Caco-2 (cell line): ENCODE results near the gene LGALS14. TPM values are rescaled to one million over a fixed set of nuclear protein-coding genes. Genes with fewer than 3 reads are reported as not detected.
"Not testable (repeated sequence)": the region's sequence is repeated elsewhere in the genome, so short reads cannot be mapped to it uniquely, and the experiment has no call there.

ENCODE experiments used
- BruUV-seq: library from RNA; stranded (reverse); fragments of 400-500 nt; replicated peaks from 2 replicates; lab custom pipeline; 2021; lab: Mats Ljungman, UMichigan
- CTCF ChIA-PET: fragments of 300-600 bp; sonication (Branson Sonifier 250); formaldehyde crosslinking; loops from one replicate; lab custom pipeline; 2022; ENCODE audit warnings: antibody characterized with exemption; lab: Charles Lee
- POLR2A ChIA-PET: fragments of 300-600 bp; sonication (Branson Sonifier 250); formaldehyde crosslinking; loops from one replicate; lab custom pipeline; 2022; ENCODE audit warnings: antibody characterized with exemption; lab: Charles Lee
- DNase-seq, 2 experiments: peaks; one replicate each; pipeline versions ENCODE4 v3.0.0 to v3.0.0-alpha.2; 2020 to 2022
- H3K27me3 ChIP-seq: replicated peaks from 2 replicates; pipeline ENCODE4 v1.6.0; 2011; ENCODE audit warnings: low read length; ENCODE audit not compliant: control insufficient read depth, insufficient read depth
- H3K36me3 ChIP-seq: 2 replicates; pipeline ENCODE4 v1.5.1; 2011; ENCODE audit warnings: low read length; ENCODE audit not compliant: control insufficient read depth, insufficient read depth
- H3K4me1 ChIP-seq: fragments of 250-450 bp; sonication (Bioruptor Pico); 2 replicates; pipeline ENCODE4 v1.5.1; 2020; ENCODE audit warnings: mild to moderate bottlenecking
- H3K4me3 ChIP-seq: 2 replicates; pipeline ENCODE4 v1.5.1; 2011; ENCODE audit warnings: low read depth, mild to moderate bottlenecking, control low read depth, low read length
- H3K9me3 ChIP-seq: fragments of 250-450 bp; sonication (Bioruptor Pico); 2 replicates; pipeline ENCODE4 v1.5.1; 2020; ENCODE audit warnings: mild to moderate bottlenecking, moderate library complexity
- H3K27ac Mint-ChIP-seq: one replicate; pipeline ENCODE4 v1.8.0; 2022; ENCODE audit warnings: mixed read lengths; ENCODE audit not compliant: unreplicated experiment
- H3K27me3 Mint-ChIP-seq: one replicate; pipeline ENCODE4 v1.8.0; 2022; ENCODE audit warnings: mixed read lengths; ENCODE audit not compliant: insufficient read depth, unreplicated experiment
- H3K36me3 Mint-ChIP-seq: one replicate; pipeline ENCODE4 v1.8.0; 2022; ENCODE audit warnings: mild to moderate bottlenecking, mixed read lengths; ENCODE audit not compliant: insufficient read depth, unreplicated experiment
- H3K4me1 Mint-ChIP-seq: one replicate; pipeline ENCODE4 v1.8.0; 2022; ENCODE audit warnings: low read depth, mixed read lengths; ENCODE audit not compliant: unreplicated experiment
- H3K4me3 Mint-ChIP-seq: one replicate; pipeline ENCODE4 v1.8.0; 2022; ENCODE audit warnings: mild to moderate bottlenecking, moderate library complexity, mixed read lengths; ENCODE audit not compliant: unreplicated experiment
- H3K9me3 Mint-ChIP-seq: one replicate; pipeline ENCODE4 v1.8.0; 2022; ENCODE audit warnings: mixed read lengths; ENCODE audit not compliant: unreplicated experiment
- intact Hi-C: fragments of 100-400 bp; cut with micrococcal nuclease; formaldehyde crosslinking; loops from one replicate; pipeline ENCODE4 v1.10.0; 2022; ENCODE audit not compliant: unreplicated experiment
- total RNA-seq: library from RNA; stranded (reverse); gene quantifications from 2 replicates; pipeline ENCODE4 v1.2.3, GENCODE V29; 2022
- TF ChIP-seq, protein P1 (sequence below), 2 experiments: fragments of 200-600 bp in 1 of 2; IDR thresholded peaks; 1 replicate in 1 of 2; 2 replicates in 1 of 2; pipeline versions ENCODE4 v1.5.1 to v1.8.0; 2011 to 2022; ENCODE audit warnings: antibody characterized with exemption in 1 of 2, control low read depth in 1 of 2, inconsistent platforms in 1 of 2, low read depth in 1 of 2, low read length in 1 of 2, mild to moderate bottlenecking in 1 of 2, moderate library complexity in 1 of 2; ENCODE audit not compliant: insufficient read depth in 1 of 2, severe bottlenecking in 1 of 2, unreplicated experiment in 1 of 2

Gene LGALS14
- total RNA-seq, 1 experiment from 2014 or later = 1.2 TPM

DNA sequence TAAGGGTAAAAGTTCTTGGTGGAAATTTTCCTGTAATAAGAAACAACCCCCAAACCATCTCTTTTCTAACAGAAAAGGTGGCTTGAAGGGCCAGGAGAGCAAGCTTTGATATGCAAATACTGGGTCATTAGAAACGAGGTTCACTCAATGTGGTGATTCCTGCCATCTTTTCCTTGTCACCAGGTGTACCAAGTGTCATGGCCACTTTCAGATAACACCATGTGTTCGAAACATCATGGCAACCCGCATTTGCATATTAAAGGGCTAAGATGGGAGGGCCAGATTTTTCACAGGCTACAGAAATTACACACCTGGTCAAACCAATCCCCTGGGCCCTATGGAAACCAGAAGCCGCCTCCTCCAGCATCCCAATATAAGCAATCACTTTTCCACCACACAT, 33.3 kb upstream of the LGALS14 start:
- peaks cover 8% of the 10 kb centered on the region for H3K27me3 Mint-ChIP-seq
- intact Hi-C loops = loop anchor here (10.0 kb wide), 1 partner anchor 94 kb away; no protein-coding TSS in a partner anchor
- H3K9me3 Mint-ChIP-seq = peaks cover 8% of the 10 kb centered on the region
- H3K4me3 ChIP-seq = no peak overlapping the region
- no peaks in the 10 kb centered on the region for H3K4me1 ChIP-seq
- peaks cover 7% of the 10 kb centered on the region for H3K4me1 Mint-ChIP-seq
- TF ChIP-seq, protein P1, sequence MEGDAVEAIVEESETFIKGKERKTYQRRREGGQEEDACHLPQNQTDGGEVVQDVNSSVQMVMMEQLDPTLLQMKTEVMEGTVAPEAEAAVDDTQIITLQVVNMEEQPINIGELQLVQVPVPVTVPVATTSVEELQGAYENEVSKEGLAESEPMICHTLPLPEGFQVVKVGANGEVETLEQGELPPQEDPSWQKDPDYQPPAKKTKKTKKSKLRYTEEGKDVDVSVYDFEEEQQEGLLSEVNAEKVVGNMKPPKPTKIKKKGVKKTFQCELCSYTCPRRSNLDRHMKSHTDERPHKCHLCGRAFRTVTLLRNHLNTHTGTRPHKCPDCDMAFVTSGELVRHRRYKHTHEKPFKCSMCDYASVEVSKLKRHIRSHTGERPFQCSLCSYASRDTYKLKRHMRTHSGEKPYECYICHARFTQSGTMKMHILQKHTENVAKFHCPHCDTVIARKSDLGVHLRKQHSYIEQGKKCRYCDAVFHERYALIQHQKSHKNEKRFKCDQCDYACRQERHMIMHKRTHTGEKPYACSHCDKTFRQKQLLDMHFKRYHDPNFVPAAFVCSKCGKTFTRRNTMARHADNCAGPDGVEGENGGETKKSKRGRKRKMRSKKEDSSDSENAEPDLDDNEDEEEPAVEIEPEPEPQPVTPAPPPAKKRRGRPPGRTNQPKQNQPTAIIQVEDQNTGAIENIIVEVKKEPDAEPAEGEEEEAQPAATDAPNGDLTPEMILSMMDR (IDR thresholded peaks at IDR 0.05; ENCODE audit: insufficient read depth in 1 of 2, low read depth in 1 of 2, low read length in 1 of 2, severe bottlenecking in 1 of 2, unreplicated experiment in 1 of 2) = no peak
- H3K36me3 Mint-ChIP-seq = no peaks in the 10 kb centered on the region
- no TSS peak for BruUV-seq
- no peak for DNase-seq
- POLR2A ChIA-PET = no interaction called here
- no peak overlapping the region for H3K4me3 Mint-ChIP-seq
- H3K9me3 ChIP-seq = no peaks in the 10 kb centered on the region; the same call in 1 of the 2 replicates
- no peak overlapping the region for H3K27ac Mint-ChIP-seq
- H3K36me3 ChIP-seq = no peaks in the 10 kb centered on the region
- H3K27me3 ChIP-seq = no peaks in the 10 kb centered on the region; the same call in 1 of the 2 replicates
- CTCF ChIA-PET = interaction anchor here (1.1 to 1.8 kb wide), 3 partner anchors 120 to 197 kb away, joined by 5 to 10 read pairs (median 9); partner anchors contain the start of gene DLL3

DNA sequence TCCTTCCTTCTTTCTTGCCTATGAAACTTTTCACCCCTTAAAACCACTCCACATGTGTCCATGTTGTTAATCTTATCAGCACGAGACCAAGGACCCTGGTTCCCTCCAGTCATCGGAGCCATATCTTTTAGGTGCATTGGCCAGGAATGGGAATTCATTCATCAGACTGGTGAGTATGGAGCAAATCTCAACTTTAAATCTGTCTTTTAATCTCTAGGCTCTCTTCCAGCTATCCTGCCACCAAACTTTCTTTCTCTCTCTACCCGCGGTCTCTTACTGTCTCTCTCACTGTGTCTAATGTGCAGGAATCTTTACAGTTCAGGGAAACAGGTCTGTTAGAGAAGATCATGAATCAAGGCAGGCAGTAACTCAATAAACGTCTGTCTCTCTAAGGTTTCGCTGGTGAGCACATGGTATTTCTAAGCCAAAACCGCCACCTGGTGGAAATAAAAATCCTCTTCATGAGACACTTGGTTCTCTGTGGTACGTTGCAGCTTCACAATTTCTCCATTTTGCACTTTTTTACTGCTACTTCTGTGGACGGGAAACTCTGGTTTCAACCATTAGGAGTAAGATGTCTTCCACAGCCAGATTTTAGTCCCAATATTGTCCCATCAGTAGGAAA, 32.4 kb upstream of the LGALS14 start:
- Mint-ChIP-seq H3K4me3 (no peak overlapping the region), H3K27me3 (peaks cover 9% of the 10 kb centered on the region), H3K9me3 (peaks cover 2% of the 10 kb centered on the region), H3K27ac (no peak overlapping the region), H3K4me1 (peaks cover 7% of the 10 kb centered on the region), H3K36me3 (no peaks in the 10 kb centered on the region)
- Histone ChIP-seq H3K4me3 (no peak overlapping the region), H3K36me3 (no peaks in the 10 kb centered on the region), H3K4me1 (no peaks in the 10 kb centered on the region), H3K27me3 (no peaks in the 10 kb centered on the region; the same call in 1 of the 2 replicates), H3K9me3 (no peaks in the 10 kb centered on the region)
- DNase-seq = peak; percentile 48 to 66
- ChIA-PET POLR2A (no interaction called here), CTCF (interaction anchor here (0.7 to 1.8 kb wide), 4 partner anchors 69 to 198 kb away, joined by 5 to 10 read pairs (median 7); partner anchors contain the start of genes DLL3 and LGALS13)
- intact Hi-C loops = loop anchor here (1.0 to 10.0 kb wide), 2 partner anchors 93 to 121 kb away; no protein-coding TSS in a partner anchor
- TF ChIP-seq, protein P1 (IDR thresholded peaks at IDR 0.05; ENCODE audit: insufficient read depth in 1 of 2, low read depth in 1 of 2, low read length in 1 of 2, severe bottlenecking in 1 of 2, unreplicated experiment in 1 of 2) = peak; percentile 54 to 69
- BruUV-seq = no TSS peak

DNA sequence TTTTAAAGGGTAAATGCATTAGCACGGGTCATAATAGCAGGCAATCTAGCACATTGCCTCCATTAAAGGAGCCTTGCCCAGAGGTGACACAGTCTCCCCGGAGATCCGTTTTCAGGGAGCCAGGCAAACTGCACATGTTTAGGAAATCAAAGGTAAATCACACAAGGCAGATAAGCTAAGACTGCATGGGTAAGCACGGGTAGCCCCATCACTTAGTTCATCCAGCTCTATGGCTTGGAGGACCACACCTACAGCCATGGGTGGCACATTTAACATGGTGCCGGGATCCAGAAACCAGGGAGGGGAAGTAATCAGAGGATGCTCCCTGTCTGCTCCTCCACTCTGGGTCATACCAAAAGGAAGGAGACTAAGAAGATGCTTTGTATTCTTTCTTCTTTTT, 31.8 kb upstream of the LGALS14 start:
- ChIA-PET POLR2A (no interaction called here), CTCF (interaction anchor here (0.7 to 1.8 kb wide), 6 partner anchors 67 to 232 kb away, joined by 3 to 10 read pairs (median 4); partner anchors contain the start of genes DLL3 and LGALS13)
- Mint-ChIP-seq H3K4me3 (no peak overlapping the region), H3K4me1 (peaks cover 7% of the 10 kb centered on the region), H3K27me3 (peaks cover 7% of the 10 kb centered on the region), H3K27ac (no peak overlapping the region), H3K36me3 (no peaks in the 10 kb centered on the region), H3K9me3 (no peaks in the 10 kb centered on the region)
- no TSS peak for BruUV-seq
- Histone ChIP-seq H3K27me3 (no peaks in the 10 kb centered on the region; the same call in 1 of the 2 replicates), H3K9me3 (no peaks in the 10 kb centered on the region), H3K4me3 (no peak overlapping the region), H3K36me3 (no peaks in the 10 kb centered on the region), H3K4me1 (no peaks in the 10 kb centered on the region)
- no peak for DNase-seq
- intact Hi-C loops = loop anchor here (1.0 to 10.0 kb wide), 2 partner anchors 92 to 121 kb away; no protein-coding TSS in a partner anchor
- TF ChIP-seq, protein P1 (IDR thresholded peaks at IDR 0.05; ENCODE audit: insufficient read depth in 1 of 2, low read depth in 1 of 2, low read length in 1 of 2, severe bottlenecking in 1 of 2, unreplicated experiment in 1 of 2) = no peak

DNA sequence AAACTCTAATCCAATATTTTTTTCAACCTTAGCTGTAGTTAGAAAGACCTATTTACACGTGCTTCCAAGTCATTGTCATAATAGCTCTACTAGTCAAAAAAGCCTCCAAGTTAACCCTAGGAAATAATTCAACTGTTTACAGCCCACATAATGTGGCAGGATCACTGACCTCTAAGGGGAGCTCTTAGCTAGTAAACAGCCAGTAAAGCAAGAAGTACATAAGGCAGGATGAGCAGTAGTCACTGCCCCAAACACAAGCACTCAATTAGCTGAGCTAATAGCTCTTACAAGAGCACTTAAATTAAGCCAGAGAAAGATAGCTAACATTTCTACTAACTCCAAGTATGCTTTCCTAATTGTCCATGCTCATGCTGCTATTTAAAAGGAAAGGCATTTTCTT, 30.4 kb upstream of the LGALS14 start:
- H3K27me3 Mint-ChIP-seq, H3K9me3 Mint-ChIP-seq, H3K4me1 ChIP-seq, H3K27ac Mint-ChIP-seq, POLR2A ChIA-PET, BruUV-seq, H3K4me1 Mint-ChIP-seq, H3K9me3 ChIP-seq, H3K27me3 ChIP-seq, H3K4me3 Mint-ChIP-seq, DNase-seq, H3K36me3 Mint-ChIP-seq, H3K4me3 ChIP-seq, H3K36me3 ChIP-seq: not testable (repeated sequence)
- intact Hi-C loops = loop anchor here (10.0 kb wide), 1 partner anchor 91 kb away; no protein-coding TSS in a partner anchor
- CTCF ChIA-PET = interaction anchor here (1.2 to 1.7 kb wide), 3 partner anchors 93 to 297 kb away, joined by 4 to 5 read pairs (median 5); partner anchors contain the start of gene PSMC4
